GM12878 (cell line): ENCODE data around the gene NCF2. TPM values are rescaled to one million over a fixed set of nuclear protein-coding genes. Genes with fewer than 3 reads are reported as not detected.

Source experiments
- ATAC-seq: fragments of 200-7000 bp; cut with Tn5 transposase; 3 replicates; pipeline ENCODE4 v1.9.1; 2020; ENCODE audit warnings: mild to moderate bottlenecking, moderate library complexity
- BruUV-seq: library from RNA; stranded (reverse); fragments of 400-500 nt; replicated peaks from 2 replicates; lab custom pipeline; 2021; lab: Mats Ljungman, UMichigan
- CTCF ChIA-PET: fragments of 300-600 bp; sonication (Branson Sonifier 250); formaldehyde crosslinking; extraction: SDS; loops from one replicate; lab custom pipeline; 2021; ENCODE audit warnings: inconsistent platforms; lab: Yijun Ruan, JAX
- POLR2A ChIA-PET: fragments of 350-600 bp; formaldehyde crosslinking; extraction: SDS; loops from one replicate; lab custom pipeline; 2021; ENCODE audit warnings: inconsistent platforms; lab: Charles Lee
- RAD21 ChIA-PET: fragments of 300-600 bp; sonication (Branson Sonifier 250); formaldehyde crosslinking; loops from one replicate; lab custom pipeline; 2023; ENCODE audit warnings: antibody characterized with exemption; ENCODE audit not compliant: unreplicated experiment; lab: Charles Lee
- SMC1A ChIA-PET: fragments of 300-600 bp; sonication (Branson Sonifier 250); formaldehyde crosslinking; loops from one replicate; lab custom pipeline; 2023; ENCODE audit not compliant: unreplicated experiment, uncharacterized antibody; lab: Charles Lee
- DNase-seq: peaks from one replicate; pipeline ENCODE4 v3.0.0-alpha.2; 2011; ENCODE audit warnings: low read depth, low spot score
- FAIRE-seq: peaks from 3 replicates; lab custom pipeline; 2011; peaks lifted over from hg19 to GRCh38; lab: Jason Lieb, UNC
- H2AFZ ChIP-seq: 2 replicates; pipeline ENCODE4 v1.6.0; 2011; ENCODE audit warnings: low read depth, low read length, control low read depth; ENCODE audit not compliant: control insufficient read depth
- H3K27ac ChIP-seq: 2 replicates; pipeline ENCODE4 v1.5.1; 2011; ENCODE audit warnings: control low read depth; ENCODE audit not compliant: control insufficient read depth, insufficient read depth
- H3K27me3 ChIP-seq, 2 experiments: replicated peaks in 1 of 2; 2 replicates each; pipeline versions ENCODE4 v1.6.0 to v1.6.1; 2011; ENCODE audit warnings: low read length in 1 of 2; ENCODE audit not compliant: control insufficient read depth in 2 of 2, insufficient read depth in 2 of 2
- H3K36me3 ChIP-seq, 2 experiments: 2 replicates each; pipeline ENCODE4 v1.5.1; 2011; ENCODE audit warnings: low read length in 1 of 2; ENCODE audit not compliant: control insufficient read depth in 2 of 2, insufficient read depth in 2 of 2
- H3K4me1 ChIP-seq: 2 replicates; pipeline ENCODE4 v1.6.1; 2011; ENCODE audit warnings: mild to moderate bottlenecking, low read length, moderate library complexity, mixed read lengths; ENCODE audit not compliant: control insufficient read depth, insufficient read depth
- H3K4me2 ChIP-seq: 2 replicates; pipeline ENCODE4 v1.6.0; 2011; ENCODE audit warnings: control low read depth; ENCODE audit not compliant: control insufficient read depth, insufficient read depth
- H3K4me3 ChIP-seq: fragments of 200-600 bp; sonication (generic); 2 replicates; pipeline ENCODE4 v1.5.1; 2016
- H3K79me2 ChIP-seq: 2 replicates; pipeline ENCODE4 v1.6.0; 2011; ENCODE audit warnings: low read length; ENCODE audit not compliant: control insufficient read depth, insufficient read depth
- H3K9ac ChIP-seq: 2 replicates; pipeline ENCODE4 v1.8.0; 2011; ENCODE audit warnings: low read length, control low read depth, mixed read lengths; ENCODE audit not compliant: control insufficient read depth, insufficient read depth
- H3K9me3 ChIP-seq: replicated peaks from 3 replicates; pipeline ENCODE4 v1.5.1; 2011; ENCODE audit warnings: mild to moderate bottlenecking, low read length; ENCODE audit not compliant: control insufficient read depth, insufficient read depth
- H4K20me1 ChIP-seq: 2 replicates; pipeline ENCODE4 v1.6.0; 2011; ENCODE audit not compliant: control insufficient read depth, insufficient read depth
- ATF7 ChIP-seq: fragments of 450-650 bp; IDR thresholded peaks from 2 replicates; pipeline ENCODE4 v1.6.1; 2016; ENCODE audit warnings: low read depth, mild to moderate bottlenecking
- BACH1 ChIP-seq: fragments of 450-650 bp; IDR thresholded peaks from 2 replicates; pipeline ENCODE4 v1.6.1; 2017; ENCODE audit warnings: mild to moderate bottlenecking, borderline replicate concordance
- E4F1 ChIP-seq: fragments of 450-650 bp; IDR thresholded peaks from 2 replicates; pipeline ENCODE4 v1.6.1; 2018; ENCODE audit warnings: borderline replicate concordance, mild to moderate bottlenecking; ENCODE audit not compliant: partially characterized antibody
- EZH2 ChIP-seq: IDR thresholded peaks from 2 replicates; pipeline ENCODE4 v1.6.1; 2012; ENCODE audit warnings: low read depth, mild to moderate bottlenecking, control low read depth, inconsistent platforms, low read length, borderline replicate concordance; ENCODE audit not compliant: control insufficient read depth
- KDM1A ChIP-seq: fragments of 200-600 bp; sonication (generic); IDR thresholded peaks from 2 replicates; pipeline ENCODE4 v1.6.1; 2016; ENCODE audit warnings: borderline replicate concordance
- NFIC ChIP-seq: IDR thresholded peaks from 2 replicates; pipeline ENCODE4 v1.6.1; 2012; ENCODE audit warnings: low read depth, mild to moderate bottlenecking, inconsistent platforms, low read length, moderate library complexity
- POU2F2 ChIP-seq: IDR thresholded peaks from 3 replicates; pipeline ENCODE4 v1.6.1; 2011; ENCODE audit warnings: low read depth, mild to moderate bottlenecking, low read length, borderline replicate concordance
- SREBF2 ChIP-seq: IDR thresholded peaks from 2 replicates; pipeline ENCODE4 v1.6.1; 2012; ENCODE audit warnings: mild to moderate bottlenecking, low read length
- SUPT20H ChIP-seq: IDR thresholded peaks from 2 replicates; pipeline ENCODE4 v1.6.1; 2011; ENCODE audit warnings: low read depth, mild to moderate bottlenecking, low read length, moderate library complexity, borderline replicate concordance; ENCODE audit not compliant: control insufficient read depth
- ZBTB11 ChIP-seq: fragments of 450-650 bp; formaldehyde crosslinking; IDR thresholded peaks from 2 replicates; pipeline ENCODE4 v1.5.0; 2022; ENCODE audit warnings: mild to moderate bottlenecking, missing genetic modification characterization
- WGBS: methylation state at CpG from one replicate; pipeline ENCODE4 v1.1.6; 2016; ENCODE audit warnings: low lambda C conversion rate; ENCODE audit not compliant: insufficient replicate concordance, insufficient coverage; ENCODE audit errors: missing lambda C conversion rate; 5-methylcytosine and 5-hydroxymethylcytosine counted together
- in situ Hi-C: fragments of 300-500 bp; cut with MboI; formaldehyde crosslinking; loops from 9 replicates; pipeline ENCODE4 v1.14.3; 2018; ENCODE audit warnings: mixed read lengths
- intact Hi-C: fragments of 100-400 bp; cut with micrococcal nuclease; formaldehyde crosslinking; loops from one replicate; pipeline ENCODE4 v1.14.2; 2022; ENCODE audit not compliant: unreplicated experiment
- polyA plus RNA-seq, 11 experiments: library from polyadenylated mRNA; depleted of rRNA in 4 of 11; unstranded in 6 of 11; stranded (reverse) in 5 of 11; fragments of >200 nt; fragmentation: Nextera tagmentation in 4 of 11; fragmentation: Illumina TruSeq in 1 of 11; extraction: Ambion mirVana in 4 of 11; extraction: Trizol in 1 of 11; gene quantifications; 1 replicate in 1 of 11; 2 replicates in 10 of 11; pipeline versions ENCODE4 v1.2.1 to v1.2.3, GENCODE V29; 2011 to 2016; ENCODE audit warnings: inconsistent platforms in 2 of 11, missing spikeins in 2 of 11, low read depth in 1 of 11
- total RNA-seq, 4 experiments: library from RNA; depleted of rRNA in 3 of 4; stranded (reverse); fragments of >200 nt in 3 of 4; fragmentation: Illumina TruSeq in 1 of 4; extraction: Trizol in 1 of 4; gene quantifications; 2 replicates each; pipeline versions ENCODE4 v1.2.1 to v1.2.3, GENCODE V29; 2013 to 2021
- TF ChIP-seq, protein P1 (sequence below): fragments of 450-650 bp; IDR thresholded peaks from 2 replicates; pipeline ENCODE4 v1.6.1; 2016; ENCODE audit warnings: mild to moderate bottlenecking

The NCF2 gene
- total and polyA plus RNA-seq, 10 of the 15 experiments (the other 5 are each of a cell fraction or from before 2014, with no cell fraction given) = 31.4 to 256 (median 77.1) TPM

GRCh38 chr1:183636334-183636682 lies 46.0 kb upstream of the NCF2 start:
- H2AFZ ChIP-seq = peak overlapping the region; percentile 96
- in situ Hi-C loops = no loop called here
- ChIA-PET CTCF (interaction anchor here (1.7 to 5.8 kb wide), 2 partner anchors 19 to 280 kb away, joined by 9 to 59 read pairs; no protein-coding TSS in a partner anchor), RAD21 (interaction anchor here (0.8 kb wide), 1 partner anchor 262 kb away, joined by 3 read pairs; no protein-coding TSS in a partner anchor), SMC1A (interaction anchor here (1.5 to 6.6 kb wide), 4 partner anchors 11 to 48 kb away, joined by 7 to 70 read pairs (median 24); partner anchors contain the start of gene APOBEC4), POLR2A (interaction anchor here (0.6 to 3.9 kb wide), 7 partner anchors 10 to 266 kb away, joined by 3 to 27 read pairs (median 4); partner anchors contain the start of gene APOBEC4)
- intact Hi-C loops = loop anchor here (5.0 kb wide), 1 partner anchor 276 kb away; no protein-coding TSS in a partner anchor
- H3K9ac ChIP-seq = peak overlapping the region; percentile 66
- no TSS peak for BruUV-seq
- peak overlapping the region; percentile 43 for H3K27ac ChIP-seq
- H3K79me2 ChIP-seq = peaks cover 52% of the 10 kb centered on the region
- peak overlapping the region; percentile 98 for H3K4me2 ChIP-seq
- H3K9me3 ChIP-seq = no peaks in the 10 kb centered on the region
- no peaks in the 10 kb centered on the region for H3K36me3 ChIP-seq
- H4K20me1 ChIP-seq = no peaks in the 10 kb centered on the region
- WGBS = 13% methylated on average over 15 of the region's 15 CpGs
- ATAC-seq = no peak
- H3K4me1 ChIP-seq = 0 out of 2 replicates have a peak, but pooled peaks cover 3% of the 10 kb centered on the region
- H3K27me3 ChIP-seq = no peaks in the 10 kb centered on the region
- FAIRE-seq = no peak
- peak overlapping the region; percentile 93 for H3K4me3 ChIP-seq
- no peak for DNase-seq
- no peak for TF ChIP-seq EZH2
- TF ChIP-seq ATF7 = no peak
- TF ChIP-seq KDM1A = no peak
- no peak for TF ChIP-seq NFIC
- no peak for TF ChIP-seq SUPT20H
- no peak for TF ChIP-seq ZBTB11 (CRISPR knock-in tag)
- TF ChIP-seq SREBF2 = no peak
- TF ChIP-seq, protein P1, sequence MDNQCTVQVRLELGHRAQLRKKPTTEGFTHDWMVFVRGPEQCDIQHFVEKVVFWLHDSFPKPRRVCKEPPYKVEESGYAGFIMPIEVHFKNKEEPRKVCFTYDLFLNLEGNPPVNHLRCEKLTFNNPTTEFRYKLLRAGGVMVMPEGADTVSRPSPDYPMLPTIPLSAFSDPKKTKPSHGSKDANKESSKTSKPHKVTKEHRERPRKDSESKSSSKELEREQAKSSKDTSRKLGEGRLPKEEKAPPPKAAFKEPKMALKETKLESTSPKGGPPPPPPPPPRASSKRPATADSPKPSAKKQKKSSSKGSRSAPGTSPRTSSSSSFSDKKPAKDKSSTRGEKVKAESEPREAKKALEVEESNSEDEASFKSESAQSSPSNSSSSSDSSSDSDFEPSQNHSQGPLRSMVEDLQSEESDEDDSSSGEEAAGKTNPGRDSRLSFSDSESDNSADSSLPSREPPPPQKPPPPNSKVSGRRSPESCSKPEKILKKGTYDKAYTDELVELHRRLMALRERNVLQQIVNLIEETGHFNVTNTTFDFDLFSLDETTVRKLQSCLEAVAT = no peak
- no peak for TF ChIP-seq BACH1
- TF ChIP-seq POU2F2 = 0 out of 3 replicates have a peak, but pooled peaks have one; percentile 5
- no peak for TF ChIP-seq E4F1
